Measurements from ENCODE around the gene GPR4.

The GPR4 gene

DNA sequence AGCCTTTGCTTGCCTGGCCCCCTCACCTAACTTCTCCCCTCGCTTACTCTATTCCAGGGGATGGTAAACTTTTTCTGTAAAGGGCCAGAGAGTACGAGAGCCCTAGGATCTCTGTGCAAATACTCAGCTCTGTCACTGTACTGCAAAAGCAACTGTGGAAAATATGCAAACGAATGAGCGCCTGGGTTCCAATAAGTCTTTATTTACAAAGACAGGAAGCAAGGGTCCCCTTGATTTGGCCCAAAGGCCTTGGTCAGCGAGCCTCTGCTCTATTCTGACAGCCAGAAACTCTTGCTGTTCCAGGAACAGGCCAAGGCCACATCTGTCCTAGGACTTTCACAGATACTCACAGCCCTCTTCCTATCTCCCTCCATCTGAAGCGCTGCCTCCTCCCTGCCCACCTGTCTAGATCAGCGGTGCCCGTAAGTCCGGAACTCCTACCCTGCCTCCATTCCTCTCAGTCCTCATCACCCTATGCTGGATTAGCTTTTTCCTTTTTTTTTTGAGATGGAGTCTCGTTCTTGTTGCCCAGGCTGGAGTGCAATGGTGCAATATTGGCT, 54.7 kb downstream of the GPR4 start:
- no peak for DNase-seq

DNA sequence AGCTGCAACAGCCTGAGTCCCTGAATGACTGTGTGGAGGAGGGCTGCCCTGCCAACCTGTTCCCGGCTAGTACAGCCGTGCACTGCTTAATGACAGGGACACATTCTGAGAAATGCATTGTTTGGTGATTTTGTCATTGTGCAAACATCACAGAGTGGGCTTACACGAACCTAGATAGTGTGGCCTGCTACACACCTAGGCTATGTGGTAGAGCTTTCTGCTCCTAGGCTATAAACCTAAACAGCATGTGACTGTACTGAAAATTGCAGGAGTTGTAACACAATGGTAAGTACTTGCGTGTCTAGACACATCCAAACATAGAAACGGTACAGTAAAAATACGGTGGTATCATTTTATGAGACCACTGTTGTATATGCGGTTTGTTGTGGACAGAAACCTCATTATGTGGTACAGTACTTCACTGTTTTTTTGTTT, 59.8 kb downstream of the GPR4 start:
- DNase-seq, result no peak
